ENCODE measurements around the gene MICU1. TPM values are rescaled to one million over a fixed set of nuclear protein-coding genes. Genes with fewer than 3 reads are reported as not detected.
A peak's percentile ranks its signal among the peaks of the same experiment; 100 is the strongest.

MICU1 gene
- polyA plus RNA-seq, 1 of the 3 experiments (the other 2 are of a cell fraction): 24.6 TPM

- ChIA-PET CTCF (interaction anchor here (2.7 kb wide), 1 partner anchor 15 kb away, joined by 8 read pairs; no protein-coding TSS in a partner anchor), POLR2A (no interaction called here)
- H3K27ac ChIP-seq (ENCODE audit: low read depth in 2 of 2, low read length in 1 of 2): no peak overlapping the region
- no peaks in the 10 kb centered on the region for H3K79me2 ChIP-seq (ENCODE audit: insufficient read depth)
- no peaks in the 10 kb centered on the region for H3K27me3 ChIP-seq (ENCODE audit: insufficient read depth)
- H3K4me3 ChIP-seq (ENCODE audit: low read depth in 2 of 2, low read length in 1 of 2): no peak overlapping the region
- H4K20me1 ChIP-seq (ENCODE audit: insufficient read depth): no peaks in the 10 kb centered on the region
- H3K9ac ChIP-seq: no peak overlapping the region
- no peak overlapping the region for H2AFZ ChIP-seq (ENCODE audit: low read depth)
- WGBS (ENCODE audit: low lambda C conversion rate): 98% methylated on average over 2 of the region's 2 CpGs
- H3F3A ChIP-seq (replicated peaks; ENCODE audit: insufficient read depth): no peaks in the 10 kb centered on the region
- TF ChIP-seq ELF1 (IDR thresholded peaks at IDR 0.05): no peak
- no peak for TF ChIP-seq RAD21 (IDR thresholded peaks at IDR 0.05; ENCODE audit: low read length)
- no peak for TF ChIP-seq TEAD4 (IDR thresholded peaks at IDR 0.05; ENCODE audit: borderline replicate concordance, insufficient read depth)
- TF ChIP-seq SMC3 (IDR thresholded peaks at IDR 0.05; ENCODE audit: low read depth, low read length): no peak
- no peak for TF ChIP-seq GATA2 (CRISPR knock-in tag; IDR thresholded peaks at IDR 0.05)
- TF ChIP-seq POLR2AphosphoS5 (IDR thresholded peaks at IDR 0.05; ENCODE audit: low read depth, low read length): no peak
- no peak for TF ChIP-seq USF2 (IDR thresholded peaks at IDR 0.05; ENCODE audit: borderline replicate concordance, low read depth, low read length)
- TF ChIP-seq EZH2phosphoT487 (IDR thresholded peaks at IDR 0.05; ENCODE audit: borderline replicate concordance, low read depth): no peak
- TF ChIP-seq MEF2A (IDR thresholded peaks at IDR 0.05; ENCODE audit: borderline replicate concordance, low read depth): no peak
- no peak for TF ChIP-seq MAX (IDR thresholded peaks at IDR 0.05; ENCODE audit: low read depth)
- no peak for TF ChIP-seq RFX5 (IDR thresholded peaks at IDR 0.05; ENCODE audit: low read length)
- no peak for DNase-seq
- no peaks in the 10 kb centered on the region for H3K9me3 ChIP-seq
- no peaks in the 10 kb centered on the region for H3K36me3 ChIP-seq (replicated peaks in 1 of 2; ENCODE audit: control insufficient read depth in 1 of 2, insufficient read depth in 2 of 2, low read length in 1 of 2)
- H3K4me2 ChIP-seq: no peak overlapping the region
- no peaks in the 10 kb centered on the region for H3K9me2 ChIP-seq
- H3K4me1 ChIP-seq (ENCODE audit: control insufficient read depth in 1 of 2, insufficient read depth in 2 of 2, low read depth in 1 of 2, low read length in 1 of 2): no peaks in the 10 kb centered on the region
These were observed 246.8 kb downstream of the MICU1 start for GRCh38 chr10:72379062-72379461.

GRCh38 chr10:72375585-72375984 lies 250.3 kb downstream of the MICU1 start:
- Histone ChIP-seq H3K79me2 (ENCODE audit: insufficient read depth) (no peaks in the 10 kb centered on the region), H3K27me3 (ENCODE audit: insufficient read depth) (no peaks in the 10 kb centered on the region), H3K4me2 (no peak overlapping the region), H3K4me1 (ENCODE audit: control insufficient read depth in 1 of 2, insufficient read depth in 2 of 2, low read depth in 1 of 2, low read length in 1 of 2) (no peaks in the 10 kb centered on the region), H2AFZ (ENCODE audit: low read depth) (no peak overlapping the region), H3K36me3 (replicated peaks in 1 of 2; ENCODE audit: control insufficient read depth in 1 of 2, insufficient read depth in 2 of 2, low read length in 1 of 2) (no peaks in the 10 kb centered on the region), H3K9me3 (no peaks in the 10 kb centered on the region), H4K20me1 (ENCODE audit: insufficient read depth) (no peaks in the 10 kb centered on the region), H3K9ac (no peak overlapping the region), H3K27ac (ENCODE audit: low read depth in 2 of 2, low read length in 1 of 2) (no peak overlapping the region), H3K4me3 (ENCODE audit: low read depth in 2 of 2, low read length in 1 of 2) (no peak overlapping the region), H3K9me2 (no peaks in the 10 kb centered on the region), H3F3A (replicated peaks; ENCODE audit: insufficient read depth) (no peaks in the 10 kb centered on the region)
- POLR2A ChIA-PET: no interaction called here
- 63% methylated on average over 5 of the region's 5 CpGs for WGBS (ENCODE audit: low lambda C conversion rate)
- CTCF ChIA-PET: interaction anchor here (0.5 to 1.7 kb wide), 6 partner anchors 9 to 1613 kb away, joined by 3 to 5 read pairs (median 4); no protein-coding TSS in a partner anchor
- DNase-seq: no peak
- TF ChIP-seq NFIC (IDR thresholded peaks at IDR 0.05; ENCODE audit: borderline replicate concordance): no peak
- 0 out of 2 replicates have a peak, but pooled peaks have one; percentile 10 for TF ChIP-seq CTCF (IDR thresholded peaks at IDR 0.05)
- TF ChIP-seq USF2 (IDR thresholded peaks at IDR 0.05; ENCODE audit: borderline replicate concordance, low read depth, low read length): no peak
- TF ChIP-seq PBX3 (IDR thresholded peaks at IDR 0.05): no peak
- TF ChIP-seq MAX (IDR thresholded peaks at IDR 0.05; ENCODE audit: low read depth): no peak
- TF ChIP-seq RFX5 (IDR thresholded peaks at IDR 0.05; ENCODE audit: low read length): no peak
- no peak for TF ChIP-seq CHD2 (IDR thresholded peaks at IDR 0.05; ENCODE audit: low read length, partially characterized antibody)
- peak; percentile 43 for TF ChIP-seq SMC3 (IDR thresholded peaks at IDR 0.05; ENCODE audit: low read depth, low read length)
- no peak for TF ChIP-seq GATA2 (CRISPR knock-in tag; IDR thresholded peaks at IDR 0.05)
- TF ChIP-seq NRF1 (IDR thresholded peaks at IDR 0.05; ENCODE audit: low read depth, low read length): no peak
- TF ChIP-seq MXI1 (IDR thresholded peaks at IDR 0.05; ENCODE audit: low read depth, low read length): no peak
- no peak for TF ChIP-seq FOSL2 (IDR thresholded peaks at IDR 0.05; ENCODE audit: borderline replicate concordance, low read depth)
- no peak for TF ChIP-seq GABPA (IDR thresholded peaks at IDR 0.05; ENCODE audit: low read depth)
- TF ChIP-seq TEAD4 (IDR thresholded peaks at IDR 0.05; ENCODE audit: borderline replicate concordance, insufficient read depth): no peak
- no peak for TF ChIP-seq USF1 (IDR thresholded peaks at IDR 0.05; ENCODE audit: borderline replicate concordance, low read depth)
- peak; percentile 26; the same call in 1 of the 2 replicates for TF ChIP-seq RAD21 (IDR thresholded peaks at IDR 0.05; ENCODE audit: low read length)
